ENCODE data around the gene ADIPOQ. TPM values are rescaled to one million over a fixed set of nuclear protein-coding genes. Genes with fewer than 3 reads are reported as not detected.
"Not testable (repeated sequence)": the region's sequence is repeated elsewhere in the genome, so short reads cannot be mapped to it uniquely, and the experiment has no call there.

The ADIPOQ gene
- total RNA-seq, 1 experiment from 2014 or later: not detected

- CTCF ChIA-PET; H3K4me1 ChIP-seq (ENCODE audit: control insufficient read depth, insufficient read depth, low read length); H3K27ac ChIP-seq (ENCODE audit: low read length); in situ Hi-C loops (cut with HindIII; ENCODE audit: low pct_unique_long_range_greater_than_20kb, low sequenced_read_pairs); H3K36me3 ChIP-seq (ENCODE audit: control insufficient read depth, insufficient read depth, low read length); DNase-seq (ENCODE audit: low read depth, low spot score); H3K4me3 ChIP-seq (ENCODE audit: low read depth in 2 of 2, low read length in 2 of 2); intact Hi-C loops (cut with micrococcal nuclease; ENCODE audit: unreplicated experiment); BruUV-seq (replicated peaks); H3K27me3 ChIP-seq (ENCODE audit: control insufficient read depth, insufficient read depth, low read length); POLR2A ChIA-PET; ATAC-seq; H3K9me3 ChIP-seq (ENCODE audit: control insufficient read depth, insufficient read depth, low read depth, low read length): not testable (repeated sequence)
Measured at GRCh38 chr3:186887507-186887938, 45.0 kb downstream of the ADIPOQ start.

- H3K4me1 ChIP-seq (ENCODE audit: control insufficient read depth, insufficient read depth, low read length): no peaks in the 10 kb centered on the region
- BruUV-seq (replicated peaks): no TSS peak
- no peak overlapping the region for H3K27ac ChIP-seq (ENCODE audit: low read length)
- CTCF ChIA-PET: no interaction called here
- no peak overlapping the region for H3K4me3 ChIP-seq (ENCODE audit: low read depth in 2 of 2, low read length in 2 of 2)
- TF ChIP-seq CTCF (IDR thresholded peaks at IDR 0.05): no peak
- no peak for TF ChIP-seq TCF7L2 (IDR thresholded peaks at IDR 0.05; ENCODE audit: low read depth, low read length)
- TF ChIP-seq SIN3A (IDR thresholded peaks at IDR 0.05; ENCODE audit: borderline replicate concordance, insufficient read depth, low read depth, low read length): no peak
- no peak for TF ChIP-seq REST (IDR thresholded peaks at IDR 0.05; ENCODE audit: insufficient read depth in 1 of 2, low read depth in 2 of 2, low read length in 1 of 2)
- no peak for TF ChIP-seq POLR2AphosphoS5 (IDR thresholded peaks at IDR 0.05; ENCODE audit: low read depth, low read length)
- H3K36me3 ChIP-seq (ENCODE audit: control insufficient read depth, insufficient read depth, low read length): no peaks in the 10 kb centered on the region
- DNase-seq (ENCODE audit: low read depth, low spot score) (no peak), ATAC-seq (no peak)
- no peaks in the 10 kb centered on the region for H3K9me3 ChIP-seq (ENCODE audit: control insufficient read depth, insufficient read depth, low read depth, low read length)
- POLR2A ChIA-PET: no interaction called here
- H3K27me3 ChIP-seq (ENCODE audit: control insufficient read depth, insufficient read depth, low read length): peaks cover 8% of the 10 kb centered on the region; the same call in 1 of the 2 replicates
- intact Hi-C loops (cut with micrococcal nuclease; ENCODE audit: unreplicated experiment): no loop called here
- in situ Hi-C loops (cut with HindIII; ENCODE audit: low pct_unique_long_range_greater_than_20kb, low sequenced_read_pairs): no loop called here
Measured at GRCh38 chr3:186888569-186888968, 46.1 kb downstream of the ADIPOQ start.

- in situ Hi-C loops (cut with HindIII; ENCODE audit: low pct_unique_long_range_greater_than_20kb, low sequenced_read_pairs); H3K4me3 ChIP-seq (ENCODE audit: low read depth in 2 of 2, low read length in 2 of 2); CTCF ChIA-PET; H3K36me3 ChIP-seq (ENCODE audit: control insufficient read depth, insufficient read depth, low read length); BruUV-seq (replicated peaks); intact Hi-C loops (cut with micrococcal nuclease; ENCODE audit: unreplicated experiment); H3K27me3 ChIP-seq (ENCODE audit: control insufficient read depth, insufficient read depth, low read length); H3K9me3 ChIP-seq (ENCODE audit: control insufficient read depth, insufficient read depth, low read depth, low read length); ATAC-seq; POLR2A ChIA-PET; H3K27ac ChIP-seq (ENCODE audit: low read length); H3K4me1 ChIP-seq (ENCODE audit: control insufficient read depth, insufficient read depth, low read length); DNase-seq (ENCODE audit: low read depth, low spot score): not testable (repeated sequence)
Measured at GRCh38 chr3:186889698-186890097, 47.2 kb downstream of the ADIPOQ start.

All from Panc1 (cell line).